SK-N-MC (cell line): ENCODE data around the gene CFAP206.

Experiments
- EZH2 ChIP-seq: fragments of 200-600 bp; sonication (generic); IDR thresholded peaks from one replicate; pipeline ENCODE4 v1.6.1; 2017; ENCODE audit warnings: antibody characterized with exemption
- POLR2AphosphoS5 ChIP-seq: IDR thresholded peaks from 2 replicates; pipeline ENCODE4 v1.6.1; 2012; ENCODE audit warnings: mild to moderate bottlenecking, low read depth, low read length, borderline replicate concordance

DNA sequence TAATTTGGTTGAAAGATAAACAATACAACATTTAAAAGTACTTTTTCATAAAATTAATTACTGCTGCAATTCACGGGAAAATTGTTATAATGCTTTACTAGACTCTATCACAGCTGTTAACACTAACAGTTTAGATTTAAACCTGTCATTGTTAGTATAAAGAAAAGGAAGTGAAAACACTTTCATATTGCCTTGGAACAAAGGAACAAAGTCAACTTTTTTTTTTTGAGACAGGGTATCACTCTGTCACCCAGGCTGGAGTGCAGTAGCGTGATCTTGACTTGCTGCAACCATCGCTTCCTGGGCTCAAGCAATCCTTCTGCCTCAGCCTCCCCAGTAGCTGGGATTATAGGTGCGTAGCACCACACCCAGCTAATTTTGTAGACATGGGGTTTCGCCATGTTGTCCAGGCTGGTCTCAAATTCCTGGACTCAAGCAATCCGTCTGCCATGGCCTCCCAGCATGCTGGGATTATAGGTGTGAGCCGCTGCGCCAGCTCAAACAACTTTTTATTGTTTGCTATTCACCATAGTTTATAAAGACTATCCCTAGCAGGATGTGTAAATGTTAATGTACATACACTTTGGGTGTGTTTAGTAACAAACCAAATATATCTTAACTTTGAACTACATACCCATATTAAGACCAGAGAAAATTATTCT lies 87.1 kb downstream of the CFAP206 start:
- no peak for TF ChIP-seq POLR2AphosphoS5
- no peak for TF ChIP-seq EZH2
